Neural cell (in vitro differentiated cells): Measurements from ENCODE around the gene DENND1A. TPM values are rescaled to one million over a fixed set of nuclear protein-coding genes. Genes with fewer than 3 reads are reported as not detected.

Experiments used
- H2AFZ ChIP-seq: fragments of 200-600, 300-800 bp; sonication (generic), shearing (Covaris generic); 2 replicates; pipeline ENCODE4 v1.6.0; 2014; ENCODE audit warnings: low read depth, mild to moderate bottlenecking, antibody characterized with exemption, low read length, moderate library complexity
- H3F3A ChIP-seq: fragments of 200-600 bp; shearing (Covaris generic); 2 replicates; pipeline ENCODE4 v1.6.1; 2016; ENCODE audit warnings: mild to moderate bottlenecking, moderate library complexity, mixed read lengths, antibody characterized with exemption, low read length; ENCODE audit not compliant: insufficient read depth, poor library complexity, severe bottlenecking
- H3K27ac ChIP-seq: fragments of 200-600, 300-800 bp; sonication (generic), shearing (Covaris generic); 2 replicates; pipeline ENCODE4 v1.5.1; 2014; ENCODE audit warnings: mild to moderate bottlenecking, low read length, moderate library complexity
- H3K27me3 ChIP-seq: fragments of 300-800, 200-600 bp; sonication (generic), shearing (Covaris generic); 2 replicates; pipeline ENCODE4 v1.6.0; 2014; ENCODE audit warnings: mild to moderate bottlenecking, low read depth, low read length, moderate library complexity; ENCODE audit not compliant: insufficient read depth
- H3K36me3 ChIP-seq: fragments of 300-800, 200-600 bp; sonication (generic), shearing (Covaris generic); 2 replicates; pipeline ENCODE4 v1.5.1; 2014; ENCODE audit warnings: mild to moderate bottlenecking, antibody characterized with exemption, low read length, moderate library complexity; ENCODE audit not compliant: insufficient read depth
- H3K4me2 ChIP-seq: fragments of 300-800, 200-600 bp; sonication (generic), shearing (Covaris generic); 2 replicates; pipeline ENCODE4 v1.6.0; 2014; ENCODE audit warnings: mild to moderate bottlenecking, low read length
- H3K4me3 ChIP-seq: fragments of 300-800, 200-600 bp; sonication (generic), shearing (Covaris generic); 2 replicates; pipeline ENCODE4 v1.5.1; 2014; ENCODE audit warnings: mild to moderate bottlenecking, low read length, moderate library complexity
- H3K79me2 ChIP-seq: fragments of 200-600 bp; shearing (Covaris generic); replicated peaks from 2 replicates; pipeline ENCODE4 v1.6.0; 2014; ENCODE audit warnings: mild to moderate bottlenecking, low read length, moderate library complexity; ENCODE audit not compliant: insufficient read depth
- H3K9ac ChIP-seq: fragments of 300-800, 200-600 bp; sonication (generic), shearing (Covaris generic); 2 replicates; pipeline ENCODE4 v1.6.1; 2016; ENCODE audit warnings: mild to moderate bottlenecking, low read length, mixed read lengths
- H3K9me2 ChIP-seq: fragments of 200-600 bp; shearing (Covaris generic); 2 replicates; pipeline ENCODE4 v1.6.1; 2016; ENCODE audit warnings: mild to moderate bottlenecking, low read length, mixed read lengths; ENCODE audit not compliant: insufficient read depth
- H3K9me3 ChIP-seq: fragments of 200-600, 300-800 bp; sonication (generic), shearing (Covaris generic); 2 replicates; pipeline ENCODE4 v1.6.1; 2016; ENCODE audit warnings: mild to moderate bottlenecking, mixed run types, low read length, moderate library complexity, mixed read lengths
- H4K20me1 ChIP-seq: fragments of 200-600 bp; shearing (Covaris generic); 2 replicates; pipeline ENCODE4 v1.6.1; 2016; ENCODE audit warnings: mild to moderate bottlenecking, mixed run types; ENCODE audit not compliant: insufficient read depth
- CTCF ChIP-seq: fragments of 450-650 bp; IDR thresholded peaks from 2 replicates; pipeline ENCODE4 v1.5.1; 2014; ENCODE audit warnings: antibody characterized with exemption, mild to moderate bottlenecking, moderate library complexity; ENCODE audit not compliant: poor library complexity, severe bottlenecking
- EP300 ChIP-seq: fragments of 450-650 bp; conservative IDR thresholded peaks from 2 replicates; pipeline ENCODE4 v1.6.1; 2014; ENCODE audit warnings: antibody characterized with exemption, mild to moderate bottlenecking, moderate library complexity; ENCODE audit not compliant: poor library complexity, severe bottlenecking
- EZH2 ChIP-seq: fragments of 200-600, 300-800 bp; shearing (Covaris generic), sonication (generic); IDR thresholded peaks from 2 replicates; pipeline ENCODE4 v1.6.1; 2014; ENCODE audit warnings: antibody characterized with exemption, low read length, borderline replicate concordance, mild to moderate bottlenecking; ENCODE audit not compliant: insufficient read depth, poor library complexity, severe bottlenecking
- MXI1 ChIP-seq: fragments of 450-650 bp; conservative IDR thresholded peaks from 2 replicates; pipeline ENCODE4 v1.6.1; 2014; ENCODE audit warnings: antibody characterized with exemption, mild to moderate bottlenecking; ENCODE audit not compliant: poor library complexity, severe bottlenecking
- POLR2AphosphoS5 ChIP-seq: IDR thresholded peaks from 2 replicates; pipeline ENCODE4 v1.6.1; 2012
- RAD21 ChIP-seq: fragments of 450-650 bp; conservative IDR thresholded peaks from 2 replicates; pipeline ENCODE4 v1.6.1; 2014; ENCODE audit warnings: antibody characterized with exemption, mild to moderate bottlenecking, moderate library complexity
- REST ChIP-seq: IDR thresholded peaks from 2 replicates; pipeline ENCODE4 v1.6.1; 2012; ENCODE audit warnings: borderline replicate concordance
- SMC3 ChIP-seq: fragments of 450-650 bp; conservative IDR thresholded peaks from 2 replicates; pipeline ENCODE4 v1.6.1; 2014; ENCODE audit warnings: antibody characterized with exemption, mild to moderate bottlenecking, moderate library complexity; ENCODE audit not compliant: poor library complexity
- TAF1 ChIP-seq: IDR thresholded peaks from 2 replicates; pipeline ENCODE4 v1.6.1; 2012; ENCODE audit warnings: low read depth
- polyA plus RNA-seq: library from polyadenylated mRNA; depleted of rRNA; stranded (reverse); fragments of >200 nt; gene quantifications from 2 replicates; pipeline ENCODE4 v1.2.3, GENCODE V29; 2014

DENND1A gene
- polyA plus RNA-seq, 1 donor from 2014 or later, result 2.3 TPM

- Histone ChIP-seq H3K36me3 (no peaks in the 10 kb centered on the region), H3K79me2 (no peaks in the 10 kb centered on the region), H3K4me3 (no peak overlapping the region), H3K27ac (no peak overlapping the region), H3K9me3 (no peaks in the 10 kb centered on the region), H3K4me2 (no peak overlapping the region), H2AFZ (no peak overlapping the region), H3K27me3 (no peaks in the 10 kb centered on the region), H3F3A (no peaks in the 10 kb centered on the region), H4K20me1 (no peaks in the 10 kb centered on the region), H3K9me2 (no peaks in the 10 kb centered on the region), H3K9ac (no peak overlapping the region)
- TF ChIP-seq POLR2AphosphoS5, result no peak
- TF ChIP-seq EP300, result no peak
- no peak for TF ChIP-seq RAD21
- no peak for TF ChIP-seq CTCF
- TF ChIP-seq SMC3, result no peak
- TF ChIP-seq REST, result no peak
- TF ChIP-seq TAF1, result no peak
- TF ChIP-seq MXI1, result no peak
- no peak for TF ChIP-seq EZH2
Measured at GRCh38 chr9:123505496-123505895, 424.4 kb downstream of the DENND1A start.

GRCh38 chr9:123500336-123500735 is 429.6 kb downstream of the DENND1A start:
- Histone ChIP-seq H3K27ac (no peak overlapping the region), H4K20me1 (no peaks in the 10 kb centered on the region), H3K4me2 (no peak overlapping the region), H3K9ac (no peak overlapping the region), H3F3A (peaks cover 6% of the 10 kb centered on the region), H3K9me2 (no peaks in the 10 kb centered on the region), H3K36me3 (no peaks in the 10 kb centered on the region), H3K4me3 (no peak overlapping the region), H3K79me2 (no peaks in the 10 kb centered on the region), H2AFZ (no peak overlapping the region), H3K9me3 (no peaks in the 10 kb centered on the region), H3K27me3 (no peaks in the 10 kb centered on the region)
- no peak for TF ChIP-seq CTCF
- TF ChIP-seq TAF1, result no peak
- no peak for TF ChIP-seq SMC3
- no peak for TF ChIP-seq MXI1
- TF ChIP-seq EZH2, result no peak
- TF ChIP-seq POLR2AphosphoS5, result no peak
- no peak for TF ChIP-seq REST
- TF ChIP-seq RAD21, result no peak
- no peak for TF ChIP-seq EP300
